Tongue (tissue), 2 donors: Measurements from ENCODE around the gene SLC49A3. TPM values are rescaled to one million over a fixed set of nuclear protein-coding genes. Genes with fewer than 3 reads are reported as not detected.
"Not testable (repeated sequence)": the region's sequence is repeated elsewhere in the genome, so short reads cannot be mapped to it uniquely, and the experiment has no call there.

Experiments used
- DNase-seq: peaks from one replicate; pipeline ENCODE4 v3.0.0-alpha.2; 2015
- total RNA-seq: library from RNA; depleted of rRNA; stranded (reverse); fragments of >200 nt; gene quantifications from one replicate; pipeline ENCODE4 v1.2.3, GENCODE V29; 2014

SLC49A3 gene
- total RNA-seq, 1 donor from 2014 or later = 3.7 TPM

GRCh38 chr4:703336-704197, 14.6 kb upstream of the SLC49A3 start:
- DNase-seq = no peak

DNA sequence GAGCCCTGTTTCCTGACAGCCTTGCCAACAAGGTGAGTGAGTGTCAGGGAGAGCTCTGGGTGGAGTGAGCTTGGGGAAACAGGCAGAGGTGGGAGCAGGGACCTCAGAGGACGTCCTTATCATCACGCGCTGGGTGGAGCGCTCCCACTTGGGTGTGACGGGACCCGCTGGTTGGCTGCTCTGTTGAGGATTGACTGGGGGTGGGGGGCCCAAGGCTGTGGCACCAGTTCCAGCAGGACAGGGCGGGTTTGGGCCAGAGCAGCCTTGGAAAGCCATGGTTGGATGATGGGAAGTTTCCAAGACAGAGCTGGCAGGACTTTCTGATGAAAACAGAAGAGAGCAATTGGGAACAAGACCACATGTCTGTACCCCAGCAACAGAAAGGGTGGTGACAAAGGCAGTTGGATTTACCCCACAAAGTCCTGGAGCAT, 13.7 kb upstream of the SLC49A3 start:
- DNase-seq = no peak

DNA sequence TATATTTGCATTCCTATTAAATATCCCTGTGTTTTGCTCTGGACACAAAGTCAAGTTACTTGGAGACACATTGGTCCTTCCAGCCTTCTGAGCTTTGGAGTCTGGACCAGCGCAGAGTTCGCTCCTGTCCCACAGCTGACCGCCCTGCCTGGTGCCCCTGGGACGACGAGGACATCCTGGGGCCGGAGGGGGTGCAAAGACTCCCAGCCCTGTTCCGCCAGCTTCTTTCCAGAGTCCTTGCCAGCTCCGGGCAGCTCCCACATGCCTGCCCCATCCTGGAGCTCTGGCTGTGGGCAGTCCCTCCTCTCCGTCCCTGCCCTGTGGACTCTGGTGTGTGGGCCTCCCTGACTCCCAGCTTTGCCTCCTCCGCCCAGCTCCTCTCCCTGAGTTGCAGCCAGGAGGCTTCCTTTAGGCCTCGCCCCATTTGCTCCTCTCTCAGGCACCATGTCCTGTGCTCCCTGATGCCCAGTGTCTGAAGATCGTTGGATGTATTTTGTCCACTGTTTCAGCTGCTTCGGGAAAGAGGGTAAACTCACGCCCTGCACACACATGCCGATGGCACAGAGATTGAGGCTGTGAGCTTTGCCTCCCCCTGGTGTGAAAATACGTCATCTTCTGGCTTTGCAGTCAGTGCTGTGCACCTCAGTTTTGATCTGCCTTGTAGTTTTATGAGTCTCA, 11.8 kb upstream of the SLC49A3 start:
- DNase-seq = no peak

GRCh38 chr4:699816-700580, 11.0 kb upstream of the SLC49A3 start:
- DNase-seq = no peak

DNA sequence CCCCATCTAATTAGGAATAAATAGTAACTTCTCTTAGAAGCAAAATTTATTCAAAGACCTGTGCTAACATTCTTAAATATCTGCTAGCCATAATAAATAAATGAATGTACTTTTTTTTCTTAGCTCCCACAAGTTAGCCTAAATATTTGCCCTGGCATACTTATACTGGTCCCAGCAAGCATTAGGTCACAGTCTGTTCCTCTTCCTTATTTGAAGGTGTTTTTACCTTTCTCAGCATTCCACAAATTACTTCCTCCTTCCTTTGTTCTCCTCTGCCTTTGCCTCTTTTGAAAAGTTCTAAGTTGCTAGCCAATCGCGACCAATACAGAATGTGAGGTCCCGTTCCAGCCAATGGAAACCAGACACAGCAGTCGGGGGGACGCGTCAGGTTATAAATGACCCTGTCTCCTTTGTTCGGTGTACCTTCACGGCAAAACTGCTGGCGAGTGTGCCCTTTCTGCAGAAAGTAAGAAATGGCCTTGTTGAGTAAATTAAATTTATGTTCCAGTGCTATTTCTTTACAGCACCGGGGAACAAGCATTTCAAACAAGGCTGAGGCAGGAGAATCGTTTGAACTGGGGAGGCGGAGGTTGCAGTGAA, 5.5 kb upstream of the SLC49A3 start:
- DNase-seq = not testable (repeated sequence)

DNA sequence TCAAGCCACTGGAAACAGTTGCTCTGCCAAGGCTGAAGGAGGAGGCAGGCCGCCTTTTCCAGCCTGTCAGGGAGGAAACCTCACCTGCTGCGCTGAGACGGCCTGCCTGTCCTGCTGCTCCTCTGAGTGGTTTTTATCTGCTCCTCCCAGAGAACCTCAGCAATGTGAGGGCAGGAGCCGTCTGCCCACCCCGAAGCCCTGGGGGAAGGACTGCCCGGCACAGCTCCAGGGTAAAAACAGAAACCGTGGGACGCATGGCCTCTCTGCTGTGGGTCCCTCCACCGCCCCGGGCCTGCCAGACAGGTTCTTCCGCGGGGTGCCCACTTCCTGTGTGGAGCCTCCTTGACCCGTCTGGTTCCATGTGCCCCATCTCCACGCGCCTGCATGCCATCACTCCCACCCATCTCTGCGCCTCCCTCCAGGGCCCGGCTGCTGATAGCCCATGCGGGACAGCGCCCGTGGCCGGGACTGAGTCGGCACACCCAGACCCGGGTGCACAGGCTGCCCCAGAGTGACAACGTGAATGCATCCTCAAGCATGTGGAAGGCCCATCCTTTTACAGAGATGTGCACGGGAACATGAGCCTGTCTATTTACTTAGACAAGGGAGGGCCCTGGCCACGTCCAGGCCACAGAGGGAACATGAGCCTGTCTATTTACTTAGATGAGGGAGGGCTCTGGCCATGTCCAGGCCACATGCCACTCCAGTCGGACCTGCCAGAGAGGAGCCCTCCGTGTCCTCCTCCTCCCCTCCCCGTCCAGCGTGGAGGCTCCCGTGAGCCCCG, 4.0 kb upstream of the SLC49A3 start:
- no peak for DNase-seq

- DNase-seq = no peak
Observed at GRCh38 chr4:689723-690122, 772 bp upstream of the SLC49A3 start.

DNA sequence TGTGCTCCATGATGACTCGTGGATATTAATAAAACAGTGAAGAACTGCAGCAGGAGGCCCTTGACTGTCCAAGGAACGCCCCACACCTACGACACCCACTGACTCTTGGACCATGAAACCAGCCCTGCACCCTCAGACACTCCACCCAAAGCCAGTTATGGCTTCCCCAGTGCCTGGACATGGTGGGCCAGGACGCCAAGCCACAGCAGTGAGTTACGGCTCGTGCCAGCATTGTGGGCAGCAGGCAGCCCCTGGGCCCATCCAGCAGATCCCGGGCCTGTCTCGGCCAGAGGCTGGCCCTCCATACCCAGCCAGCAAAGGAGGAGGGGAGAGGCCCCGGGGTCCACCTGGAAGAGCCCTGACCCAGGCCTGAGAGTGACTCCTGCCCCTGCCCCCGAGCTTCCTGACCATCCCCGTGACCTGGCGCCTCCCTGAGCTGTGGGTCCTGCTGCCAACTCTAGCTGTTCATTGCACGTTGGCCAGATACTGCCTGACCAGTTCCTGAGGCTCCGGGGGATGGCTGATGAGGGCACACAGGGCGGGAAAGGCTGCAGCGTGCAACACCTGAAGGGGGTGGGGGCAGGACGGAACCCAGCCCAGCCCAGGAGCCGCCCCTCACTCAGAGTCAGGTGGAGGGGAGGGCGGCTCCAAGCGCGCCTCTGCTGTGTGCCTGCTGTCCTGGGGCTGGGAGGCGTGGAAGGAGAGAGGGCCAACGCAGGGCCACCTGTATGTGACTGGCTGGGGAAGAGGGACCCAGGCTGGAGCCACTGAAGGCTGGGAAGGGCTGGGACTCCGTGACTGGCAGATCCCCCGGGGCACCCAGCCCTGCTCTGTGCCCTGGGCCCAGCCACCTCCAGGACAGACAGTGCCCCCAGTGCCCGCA, 739 bp downstream of the SLC49A3 start:
- no peak for DNase-seq

- DNase-seq = peak; percentile 42
Observed at GRCh38 chr4:687048-687970, 1.6 kb downstream of the SLC49A3 start.

GRCh38 chr4:686413-687040, 2.4 kb downstream of the SLC49A3 start:
- peak; percentile 33 for DNase-seq

GRCh38 chr4:685679-686412, 3.1 kb downstream of the SLC49A3 start:
- DNase-seq = no peak

DNA sequence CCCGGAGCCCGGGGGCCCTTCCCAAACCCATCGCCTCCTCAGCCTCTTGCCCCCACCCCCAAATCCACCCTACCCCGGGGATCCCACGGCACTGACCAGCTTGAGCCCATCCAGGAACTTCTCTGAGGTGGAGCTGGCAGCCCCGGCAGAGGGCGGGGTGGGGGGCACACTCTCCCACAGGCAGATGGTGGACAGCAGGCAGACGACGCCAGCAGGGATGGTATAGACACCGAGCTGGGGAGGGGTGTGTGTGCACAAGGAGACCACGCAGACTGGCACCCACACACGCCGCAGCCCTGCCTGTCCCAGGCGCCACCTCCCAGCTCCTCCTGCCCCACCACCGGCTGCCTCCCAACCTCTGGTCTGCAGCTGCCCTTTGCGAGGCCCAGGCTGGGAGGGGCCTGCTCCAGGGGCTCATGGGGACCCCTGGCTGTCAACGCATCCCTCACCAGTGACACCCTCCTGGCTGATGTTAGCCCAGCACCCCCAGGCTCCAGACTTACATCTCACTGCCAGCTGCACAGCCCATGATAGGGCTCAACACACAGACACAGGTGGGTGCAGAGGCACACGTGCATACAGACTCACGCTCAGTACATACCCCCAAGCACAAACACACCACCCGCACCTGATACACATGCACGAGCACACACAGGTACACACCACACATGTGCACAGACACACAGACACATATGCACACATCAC, 4.2 kb downstream of the SLC49A3 start:
- DNase-seq = no peak

DNA sequence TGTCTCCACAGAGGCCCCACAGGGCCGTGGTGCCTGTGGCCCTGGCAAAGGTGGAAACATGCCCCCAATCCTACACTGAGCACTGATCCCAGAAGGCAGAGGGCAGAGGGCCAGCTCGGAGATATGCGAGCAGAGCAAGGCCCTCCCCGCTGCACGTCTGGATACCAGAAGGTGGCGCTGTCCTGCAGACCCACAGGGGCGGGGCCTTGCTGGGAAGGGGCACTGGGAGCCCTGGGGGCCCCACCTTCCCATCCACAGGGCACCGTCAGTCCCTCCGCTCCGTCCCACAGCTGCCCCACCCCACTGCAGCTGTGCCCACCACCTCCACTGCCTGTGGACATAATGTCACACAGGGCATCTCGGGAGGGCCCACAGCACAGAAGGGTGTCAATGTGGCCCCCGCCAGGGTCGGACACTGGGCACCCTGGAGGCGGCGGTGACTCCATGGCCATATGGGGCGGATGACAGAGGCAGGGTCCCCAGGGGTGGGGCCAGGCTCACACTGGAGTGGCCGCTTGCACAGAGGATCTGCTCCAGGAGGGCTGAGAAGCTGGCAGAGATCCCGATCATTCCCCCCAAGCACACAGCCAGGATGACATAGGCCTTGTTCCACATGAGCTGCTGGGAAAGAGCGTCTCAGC, 4.8 kb downstream of the SLC49A3 start:
- DNase-seq = peak; percentile 88

- no peak for DNase-seq
Observed at GRCh38 chr4:683247-683897, 5.6 kb downstream of the SLC49A3 start.

DNA sequence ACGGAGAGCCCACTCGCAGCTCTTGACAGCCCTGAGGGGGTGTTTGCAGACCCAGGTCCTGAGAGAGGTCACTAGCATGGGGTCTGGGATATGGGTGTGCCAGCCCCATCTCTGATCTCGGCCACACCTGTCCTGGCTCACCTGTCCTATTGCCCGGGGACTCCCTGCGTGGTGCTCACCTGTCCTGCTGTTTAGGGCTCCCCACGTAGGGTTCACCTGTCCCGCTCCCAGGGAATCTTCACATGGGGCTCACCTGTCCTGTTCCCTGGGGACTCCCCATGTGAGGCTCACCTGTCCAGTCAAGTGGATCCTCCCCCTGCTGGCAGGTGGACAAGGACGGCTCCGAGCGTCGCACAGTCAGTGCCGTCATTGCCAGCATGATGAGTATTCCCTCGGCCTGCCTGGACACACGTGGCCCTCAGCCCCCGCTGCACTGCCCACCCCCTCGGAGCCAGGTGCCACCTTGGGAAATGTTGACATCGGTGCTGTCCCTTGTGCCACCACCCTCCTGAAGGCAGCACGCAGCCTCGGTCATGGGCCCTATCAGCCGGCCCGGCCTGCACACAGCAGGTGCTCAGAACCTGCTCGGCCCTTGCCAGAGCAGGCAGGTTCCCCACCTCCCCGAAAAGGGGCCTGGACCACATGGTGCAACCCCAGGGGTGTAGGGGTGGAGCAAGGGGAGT, 6.3 kb downstream of the SLC49A3 start:
- DNase-seq = no peak
